GM18499 (cell line): ENCODE measurements around the gene SMPD3.

ENCODE experiments used
- ATAC-seq: cut with Tn5 transposase; IDR thresholded peaks from one replicate; pipeline ENCODE4 v1.9.1; 2021; ENCODE audit warnings: moderate number of reproducible peaks; ENCODE audit not compliant: insufficient read depth, unreplicated experiment

The SMPD3 gene

DNA sequence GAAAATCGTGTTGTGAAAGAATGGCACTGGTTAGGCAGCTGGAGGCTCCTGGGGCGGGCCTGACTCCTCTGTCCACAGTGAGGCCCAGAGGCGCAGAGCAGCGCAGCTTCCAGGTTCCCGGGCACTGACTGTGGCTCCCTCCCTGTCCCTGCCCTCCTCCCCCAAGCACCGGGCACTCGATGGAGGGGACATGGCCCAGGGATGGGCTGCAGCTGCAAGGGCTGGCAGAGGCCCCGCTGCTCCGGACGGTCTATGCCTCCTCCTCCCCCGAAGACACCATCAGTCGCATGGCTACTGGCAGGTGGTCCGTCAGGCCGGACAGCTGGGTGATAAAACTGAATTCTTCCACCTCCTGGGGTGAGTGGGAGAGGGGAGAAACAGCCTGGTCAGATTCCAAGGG, 87.4 kb downstream of the SMPD3 start:
- no peak for ATAC-seq

DNA sequence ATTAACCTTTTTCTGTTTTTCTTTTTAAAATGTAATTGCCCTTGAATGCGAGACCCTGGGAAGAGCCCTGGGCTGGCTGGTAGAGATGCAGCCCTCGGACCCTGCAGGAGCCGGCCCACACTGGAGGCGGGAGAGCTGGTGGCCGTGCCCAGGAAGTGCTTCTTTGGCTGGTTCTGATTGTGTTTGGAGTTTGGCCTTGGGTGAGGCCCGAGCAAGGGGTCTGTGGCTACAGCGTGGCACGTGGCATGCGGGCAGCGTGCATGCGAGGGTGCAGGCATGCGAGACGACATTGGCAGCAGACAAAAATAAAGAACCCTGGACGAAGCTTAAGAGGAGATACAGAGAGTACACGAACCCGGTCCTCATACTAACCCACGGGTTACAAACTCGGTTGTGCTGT, 87.8 kb downstream of the SMPD3 start:
- no peak for ATAC-seq

DNA sequence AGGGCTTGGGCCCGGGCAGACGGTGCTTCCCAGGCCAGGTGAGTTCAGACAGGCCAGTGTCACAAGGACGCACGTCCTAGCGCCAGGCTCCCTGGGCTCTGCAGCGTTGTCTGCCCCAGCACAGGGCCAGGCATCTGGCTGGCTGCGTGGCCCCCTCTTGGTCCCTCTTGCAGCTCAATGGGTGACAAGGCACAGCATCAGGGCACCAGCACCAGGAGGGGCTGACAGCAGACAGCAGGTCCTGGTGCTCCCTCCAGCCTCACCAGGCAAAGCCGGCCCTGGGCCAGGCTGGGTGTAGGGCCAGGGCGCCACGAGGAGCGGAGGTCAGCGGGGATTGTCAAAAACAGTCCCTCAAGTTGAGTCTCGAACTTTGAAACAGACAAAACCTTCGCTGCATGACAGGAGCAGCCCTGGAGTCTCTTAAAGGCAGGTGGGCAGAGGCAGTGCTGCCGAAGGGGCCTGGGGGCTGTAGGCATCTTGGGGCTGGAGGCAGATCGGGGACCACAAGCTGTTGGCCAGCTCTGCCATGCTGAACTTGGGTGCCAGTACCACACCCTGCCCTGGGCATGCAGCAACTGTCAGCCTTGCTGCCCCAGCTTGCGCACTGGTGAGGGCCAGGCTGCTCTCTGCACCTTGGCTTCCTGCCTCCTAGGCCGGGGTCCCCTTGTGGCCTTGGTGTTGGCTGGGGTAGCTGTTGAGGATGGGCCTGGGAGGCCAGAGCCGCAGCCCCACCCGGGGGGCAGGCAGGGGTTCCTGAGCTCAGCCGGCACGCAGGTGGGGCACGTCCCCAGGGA, 88.7 kb downstream of the SMPD3 start:
- ATAC-seq, result no peak

DNA sequence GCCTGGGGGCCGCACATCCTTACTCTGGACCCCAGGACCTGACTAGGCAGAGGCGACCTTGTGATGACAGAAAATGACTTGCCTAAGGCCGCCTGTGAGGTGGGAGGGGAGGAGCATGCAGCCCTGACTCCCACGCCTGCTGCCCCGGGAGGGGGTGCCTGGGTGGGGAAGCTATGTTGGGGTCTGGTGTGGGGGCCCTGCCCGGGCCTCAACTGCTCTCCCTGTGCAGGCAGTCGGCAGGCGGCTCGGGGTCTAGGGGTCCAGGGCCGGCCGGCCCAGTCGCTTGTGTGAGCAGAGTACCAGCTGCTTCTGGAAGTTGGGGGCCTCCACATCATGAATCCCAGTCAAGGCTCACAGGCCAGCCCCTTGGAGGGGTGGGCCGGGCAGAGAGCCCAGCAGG, 89.4 kb downstream of the SMPD3 start:
- no peak for ATAC-seq

DNA sequence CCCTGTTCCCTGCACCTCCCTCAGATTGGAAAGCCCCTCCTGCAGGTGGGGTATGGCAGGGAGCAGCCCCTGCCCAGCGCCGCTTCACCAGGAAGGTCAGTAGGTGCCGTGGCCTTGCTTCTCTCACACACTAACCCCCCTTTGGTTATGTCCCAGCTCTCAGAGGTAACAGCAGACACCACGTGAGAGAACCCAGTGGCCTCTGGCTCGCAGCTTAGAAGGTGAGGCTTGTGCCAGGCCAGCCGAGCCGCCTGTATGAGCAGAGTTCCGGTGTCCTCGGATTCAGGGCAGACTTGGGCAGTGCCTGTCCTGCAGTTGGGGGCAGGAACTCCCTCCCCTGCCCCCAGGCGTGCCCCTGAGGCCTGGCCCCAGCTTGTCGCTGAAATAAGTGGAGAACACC, 90.4 kb downstream of the SMPD3 start:
- no peak for ATAC-seq

DNA sequence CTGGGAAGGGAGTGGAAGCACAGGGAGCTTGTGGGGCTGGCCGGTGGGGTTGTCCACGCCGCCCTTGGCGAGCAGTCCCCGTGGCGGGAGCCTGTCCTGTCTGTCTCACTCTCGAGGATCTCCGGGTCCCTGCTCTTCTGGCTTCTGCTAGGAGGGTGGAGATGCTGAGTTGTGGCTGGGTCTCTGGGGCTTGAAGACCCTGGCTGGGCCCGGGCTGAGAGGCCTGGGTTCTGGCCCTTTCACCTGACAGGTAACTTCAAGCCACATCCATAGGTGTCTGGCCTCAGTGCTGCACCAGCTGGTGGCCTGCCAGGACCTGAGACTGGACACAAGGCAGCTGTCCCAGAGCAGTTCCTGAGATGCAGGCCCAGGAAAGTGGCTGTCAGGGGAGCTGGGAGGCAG, 90.8 kb downstream of the SMPD3 start:
- ATAC-seq, result no peak

DNA sequence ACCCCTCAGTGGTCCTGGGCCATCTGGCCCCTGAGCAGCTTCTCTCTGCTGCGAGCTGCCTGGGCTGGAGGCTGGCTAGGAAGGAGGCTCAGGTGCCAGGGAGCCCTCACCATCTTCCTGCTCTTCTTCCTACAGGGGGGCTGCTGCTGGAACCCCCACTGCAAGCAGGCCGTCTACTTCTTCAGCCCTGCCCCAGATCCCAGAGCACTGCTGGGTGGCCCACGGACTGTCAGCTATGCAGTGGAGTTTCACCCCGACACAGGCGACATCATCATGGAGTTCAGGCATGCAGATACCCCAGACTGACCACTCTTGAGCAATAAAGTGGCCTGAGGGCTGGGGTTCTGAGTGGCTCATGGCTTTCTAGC, 91.4 kb downstream of the SMPD3 start:
- ATAC-seq, result no peak

DNA sequence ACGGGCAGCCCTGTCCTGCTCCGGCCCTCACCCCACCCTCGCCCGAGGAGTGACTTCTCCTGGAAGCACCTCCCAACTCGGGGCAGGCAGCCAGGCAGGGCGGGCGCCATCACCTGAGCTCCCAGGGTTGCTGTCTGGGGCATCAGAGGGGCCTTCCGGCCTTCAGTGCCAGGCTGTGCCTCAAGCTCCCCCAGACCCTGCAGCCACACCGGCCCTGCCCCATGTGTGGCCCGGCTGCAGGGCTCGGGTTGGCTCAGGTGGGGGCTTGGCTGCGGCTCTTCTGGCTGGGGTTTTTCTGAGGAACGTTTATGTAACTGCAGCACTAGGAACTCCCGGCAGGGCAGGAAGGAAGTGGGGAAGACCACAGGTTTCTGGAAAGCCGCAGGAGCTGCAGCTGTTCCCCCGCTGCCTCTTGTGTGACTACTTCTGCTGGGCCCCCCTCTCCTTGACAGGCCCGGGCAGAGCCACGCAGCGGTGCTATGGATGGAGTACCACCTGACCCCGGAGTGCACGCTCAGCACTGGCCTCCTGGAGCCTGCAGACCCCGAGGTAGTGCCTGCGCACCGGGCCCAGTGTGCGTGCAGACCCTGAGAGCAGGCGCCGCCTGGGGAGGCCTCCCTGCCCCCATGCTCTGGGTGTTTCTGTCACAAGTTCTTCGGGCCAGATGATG, 91.9 kb downstream of the SMPD3 start:
- no peak for ATAC-seq

DNA sequence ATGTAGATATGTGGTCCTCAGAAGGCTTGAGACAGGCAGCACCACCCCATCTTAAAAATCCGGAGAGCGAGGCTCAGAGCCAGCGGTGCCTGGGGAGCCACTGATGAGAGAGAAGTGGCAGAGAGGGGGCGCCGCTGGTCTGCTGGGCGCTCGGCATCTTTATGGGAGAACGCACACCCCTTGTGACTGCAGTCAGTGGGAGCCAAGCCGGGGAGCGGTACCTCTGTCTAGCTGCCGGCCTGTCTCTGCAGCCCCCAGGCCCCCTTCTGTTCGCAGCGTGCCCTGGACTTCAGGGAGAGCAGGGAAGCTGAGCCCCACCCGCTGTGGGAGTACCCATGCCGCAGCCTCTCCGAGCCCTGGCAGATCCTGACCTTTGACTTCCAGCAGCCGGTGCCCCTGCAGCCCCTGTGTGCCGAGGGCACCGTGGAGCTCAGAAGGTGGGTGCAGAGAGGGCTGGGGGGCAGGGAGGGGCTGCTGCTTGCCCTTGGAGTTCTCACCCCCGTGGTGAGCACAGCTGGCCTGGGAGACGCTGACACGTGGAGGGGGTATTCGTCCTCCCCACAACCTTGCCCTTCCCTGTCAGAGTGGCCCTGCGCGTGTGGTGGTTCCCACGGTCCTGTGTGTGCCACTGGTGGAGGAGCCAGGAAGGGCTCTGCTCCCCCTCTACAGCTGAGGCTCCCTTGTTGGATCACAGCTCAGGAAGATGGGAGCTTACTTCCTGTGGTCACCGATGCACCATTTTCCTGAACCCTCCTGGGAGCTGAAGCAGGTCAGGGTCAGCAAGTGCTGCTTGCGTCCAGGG, 92.7 kb downstream of the SMPD3 start:
- no peak for ATAC-seq

DNA sequence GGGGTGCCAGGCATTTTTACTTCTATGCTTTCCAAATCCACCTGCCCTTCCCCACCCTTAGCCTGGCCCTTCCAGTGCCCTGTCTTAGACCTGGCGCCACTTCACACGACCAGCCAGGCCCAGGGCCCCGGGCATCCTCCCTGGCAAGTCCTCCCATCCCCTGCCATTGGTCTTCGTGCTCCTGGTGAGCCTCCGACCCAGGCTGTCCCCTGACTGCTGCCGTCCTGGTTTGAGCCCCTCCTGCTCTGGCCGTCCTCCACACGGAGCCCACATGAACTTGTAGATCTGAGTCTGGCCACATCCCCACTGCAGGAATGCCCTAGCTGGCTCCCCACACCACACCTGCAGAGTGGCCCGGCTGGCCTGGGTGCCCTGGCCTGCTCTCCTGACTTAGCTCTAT, 93.5 kb downstream of the SMPD3 start:
- ATAC-seq, result no peak

DNA sequence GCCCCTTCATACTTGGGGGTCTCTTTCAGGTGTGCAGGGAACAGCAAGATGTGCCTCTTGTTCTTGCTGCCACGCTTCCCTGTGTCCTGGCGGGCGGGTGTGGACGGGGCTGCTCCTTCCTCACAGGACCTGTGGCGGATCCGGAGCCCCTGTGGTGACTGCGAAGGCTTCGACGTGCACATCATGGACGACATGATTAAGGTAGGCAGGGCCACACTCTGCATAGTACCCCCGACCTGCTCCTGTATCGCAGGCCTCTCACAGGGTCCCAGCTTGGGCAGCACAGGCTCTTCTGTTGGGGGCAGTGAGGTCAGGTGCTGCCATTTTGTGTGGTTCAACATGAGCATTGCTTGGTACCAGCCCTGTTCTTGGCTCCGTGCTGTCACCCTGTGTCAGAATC, 94.9 kb downstream of the SMPD3 start:
- no peak for ATAC-seq

DNA sequence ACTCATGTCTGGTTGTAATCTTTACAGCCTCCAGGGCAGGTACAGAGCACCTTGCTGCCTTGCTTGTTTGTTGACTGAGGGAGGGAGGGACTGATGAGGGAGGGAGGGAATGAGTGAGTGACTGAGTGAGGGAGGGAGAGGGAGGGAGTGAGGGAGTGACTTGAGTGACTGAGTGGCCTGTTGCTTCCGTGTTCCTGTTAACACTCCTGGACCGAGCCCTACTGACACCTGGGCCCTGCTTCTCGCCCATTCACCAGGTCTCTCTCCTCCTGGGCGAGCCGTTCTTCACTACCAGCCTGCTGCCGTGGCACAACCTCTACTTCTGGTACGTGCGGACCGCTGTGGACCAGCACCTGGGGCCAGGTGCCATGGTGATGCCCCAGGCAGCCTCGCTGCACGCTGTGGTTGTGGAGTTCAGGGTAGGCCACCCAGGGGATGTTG, 96.3 kb downstream of the SMPD3 start:
- ATAC-seq, result no peak

DNA sequence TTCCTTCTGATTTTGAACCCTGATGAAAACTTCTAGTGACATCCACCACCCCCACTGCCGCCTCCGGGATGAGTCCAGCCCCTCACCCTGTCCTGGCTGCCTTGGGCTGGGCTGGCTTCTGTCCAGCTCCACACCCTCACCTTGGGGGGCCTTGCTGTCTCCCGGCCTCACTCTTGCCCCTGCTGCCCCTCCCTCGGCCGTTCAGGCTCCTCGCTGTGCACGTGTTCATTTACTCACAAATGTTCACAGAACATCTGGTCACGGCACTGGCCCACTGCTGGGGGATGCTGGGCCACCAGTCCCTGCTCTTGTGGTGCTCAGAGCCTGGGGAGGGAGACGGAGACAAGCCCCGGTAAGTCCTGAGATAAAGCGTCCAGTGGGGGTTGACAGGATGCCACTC, 96.8 kb downstream of the SMPD3 start:
- no peak for ATAC-seq

DNA sequence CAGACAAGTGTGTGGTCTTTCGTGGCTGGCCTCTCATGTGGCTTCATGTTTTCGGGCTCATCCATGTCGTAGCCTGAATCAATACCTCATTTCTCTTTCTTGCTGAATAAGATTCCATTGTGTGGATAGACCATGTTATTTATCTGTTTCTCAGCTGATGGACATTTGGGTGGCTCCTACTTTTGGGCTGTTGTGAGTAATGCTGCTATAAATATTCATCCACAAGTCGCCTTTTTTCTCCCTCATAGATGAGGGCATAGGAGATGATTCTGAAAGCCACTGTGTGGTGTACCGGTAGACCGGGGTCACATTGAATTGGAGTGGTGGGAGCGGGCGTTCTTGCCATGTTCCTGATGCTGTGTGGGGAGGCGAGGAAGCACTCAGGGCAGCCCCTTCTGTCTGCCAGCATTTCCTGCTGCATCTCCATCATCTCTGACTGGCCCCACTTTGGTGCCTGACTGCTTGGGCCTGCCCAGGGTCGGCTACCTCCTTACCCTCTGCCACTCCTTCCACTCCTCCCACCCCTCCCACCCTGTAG, 97.4 kb downstream of the SMPD3 start:
- no peak for ATAC-seq

DNA sequence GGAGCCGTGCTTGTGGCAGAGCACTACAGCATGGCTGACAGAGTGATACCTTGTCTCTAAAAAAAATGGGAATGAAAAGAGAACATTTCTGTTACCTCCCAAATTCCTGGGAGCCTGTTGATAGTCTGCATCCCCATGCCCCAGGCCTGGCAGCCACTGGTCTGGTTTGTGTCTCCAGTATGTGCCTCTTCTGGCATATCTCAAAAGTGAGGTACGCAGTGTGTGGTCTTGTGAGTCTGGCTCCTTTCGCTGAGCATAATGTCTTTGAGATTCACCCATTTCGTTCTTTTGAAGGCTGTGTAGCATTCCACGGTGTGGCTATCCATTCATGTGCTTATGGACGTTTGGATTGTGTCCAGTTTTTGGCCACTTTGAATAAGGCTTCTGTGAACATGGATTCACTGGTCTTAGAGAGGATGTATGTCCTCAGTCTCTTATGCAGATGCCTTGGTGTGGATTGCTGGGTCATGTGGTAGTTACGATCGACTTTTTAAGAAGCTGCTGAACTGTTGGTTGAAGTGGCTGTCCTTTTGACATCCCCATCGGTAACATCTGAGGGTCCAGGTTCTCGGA, 98.4 kb downstream of the SMPD3 start:
- no peak for ATAC-seq

DNA sequence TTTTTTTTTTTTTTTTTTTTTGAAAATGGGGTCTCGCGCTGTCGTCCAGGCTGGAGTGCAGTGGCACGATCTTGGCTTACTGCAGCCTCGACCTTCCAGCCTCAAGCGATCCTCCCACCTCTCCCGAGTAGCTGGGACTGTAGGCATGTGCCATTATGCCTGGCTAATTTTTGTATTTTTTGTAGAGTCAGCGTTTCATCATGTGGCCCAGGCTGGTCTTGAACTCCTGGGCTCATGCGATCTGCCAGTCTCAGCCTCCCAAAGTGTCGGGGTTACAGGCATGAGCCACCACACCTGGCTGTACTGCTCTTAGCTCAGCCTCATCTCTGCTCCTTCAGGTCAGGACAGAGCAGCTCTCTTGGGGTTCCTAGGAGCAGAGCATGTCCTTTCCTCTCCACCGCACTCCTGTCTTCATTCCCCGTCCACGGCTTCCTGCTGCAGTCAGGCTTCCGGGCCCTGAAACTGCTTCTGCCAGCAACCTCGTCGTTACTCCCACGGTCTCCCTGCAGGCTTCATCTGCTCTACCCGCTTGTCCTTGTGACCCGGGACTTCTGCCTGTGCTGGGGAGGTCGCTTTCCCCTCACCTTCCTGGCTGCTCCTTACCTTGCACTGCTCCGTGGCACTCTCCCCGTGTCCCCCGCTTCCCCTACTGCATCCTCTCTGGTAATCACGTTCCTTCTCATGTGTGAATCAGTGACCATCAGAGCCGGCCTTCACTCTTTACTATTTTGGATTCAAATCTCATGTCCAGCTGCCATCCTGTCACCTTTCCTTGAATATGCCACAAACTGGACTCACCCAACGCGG, 99.5 kb downstream of the SMPD3 start:
- ATAC-seq, result no peak

DNA sequence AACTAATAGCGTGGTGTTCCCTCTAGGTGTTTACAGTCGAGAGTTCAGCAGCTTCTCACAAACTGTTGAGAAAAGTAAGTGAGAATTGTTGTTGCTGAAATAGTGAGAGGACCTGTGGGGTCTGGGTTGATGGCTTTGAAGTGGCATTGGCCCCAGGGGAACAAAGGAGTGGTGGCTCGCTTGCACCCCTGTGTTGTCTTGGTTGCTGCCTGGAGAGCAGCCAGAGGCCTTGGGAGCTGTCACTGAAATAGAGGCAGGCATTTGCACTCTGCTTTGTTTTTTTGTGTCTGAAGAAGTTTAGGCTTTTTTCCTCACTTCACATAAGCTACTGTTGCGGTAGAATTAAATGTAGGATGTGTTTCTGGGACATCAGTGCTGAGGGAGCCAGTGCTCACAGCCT, 100.7 kb downstream of the SMPD3 start:
- ATAC-seq, result no peak

DNA sequence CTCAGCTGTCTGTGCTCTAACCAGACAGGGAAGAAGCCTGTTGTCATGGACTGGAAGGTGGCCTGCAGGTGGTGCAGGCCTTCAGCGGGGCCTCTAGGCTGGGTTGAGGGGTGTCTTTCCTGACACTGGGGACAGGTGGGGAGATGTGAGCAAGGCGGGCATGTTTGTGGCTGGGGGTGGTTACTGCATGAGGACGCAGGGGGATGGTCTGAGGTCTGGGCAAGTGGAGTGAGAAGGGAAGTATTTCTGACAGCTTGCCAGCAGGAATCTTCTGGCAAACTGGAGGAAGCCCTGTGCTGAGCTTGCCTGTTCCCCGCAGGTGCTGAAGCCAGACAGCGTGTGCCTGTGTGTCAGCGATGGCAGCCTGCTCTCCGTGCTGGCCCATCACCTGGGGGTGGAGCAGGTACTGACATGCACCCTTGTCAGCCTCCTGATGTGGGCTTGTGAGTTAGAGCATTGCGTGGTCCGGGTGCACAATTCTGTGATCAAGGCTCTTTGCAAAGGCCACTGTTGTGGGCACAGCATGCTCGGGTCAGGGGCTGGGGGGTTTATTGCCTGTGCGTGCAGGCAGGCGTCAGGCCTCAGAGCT, 101.3 kb downstream of the SMPD3 start:
- no peak for ATAC-seq

DNA sequence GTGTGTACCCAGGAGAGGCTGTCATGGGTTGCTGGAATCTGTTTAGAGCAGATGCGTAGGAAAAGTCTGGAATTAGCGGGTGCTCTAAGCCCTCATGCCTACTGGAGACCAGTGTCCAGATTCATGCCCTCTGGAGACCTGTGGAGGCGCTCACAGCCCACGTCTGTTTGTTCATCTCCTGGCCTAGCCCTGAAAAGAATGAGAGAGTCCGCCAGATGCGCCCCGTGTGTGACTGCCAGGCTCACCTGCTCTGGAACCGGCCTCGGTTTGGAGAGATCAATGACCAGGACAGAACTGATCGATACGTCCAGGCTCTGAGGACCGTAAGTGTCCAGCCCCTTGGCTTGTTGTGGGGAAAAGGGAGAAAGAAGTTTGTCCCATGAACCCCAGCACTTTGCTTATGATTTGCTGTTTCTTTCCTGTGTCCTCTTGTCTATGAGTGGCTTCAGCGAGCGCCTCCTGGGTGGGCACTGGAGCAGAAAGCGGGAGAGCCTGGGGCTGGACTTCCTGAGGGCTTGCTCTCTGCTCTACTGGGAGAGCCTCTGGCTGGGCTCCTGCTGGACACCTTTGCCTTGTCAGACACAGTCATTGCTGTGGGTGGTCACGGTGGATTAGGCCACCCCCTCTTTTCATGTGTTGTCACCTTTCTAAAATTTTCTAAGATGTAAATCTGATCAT, 102.2 kb downstream of the SMPD3 start:
- no peak for ATAC-seq
